Progenitor cell of endocrine pancreas (in vitro differentiated cells): Measurements from ENCODE around the gene MYL12A. TPM values are rescaled to one million over a fixed set of nuclear protein-coding genes. Genes with fewer than 3 reads are reported as not detected.

Experiments used
- DNase-seq: peaks from one replicate; pipeline ENCODE4 v3.0.0; 2021; ENCODE audit warnings: low spot score; ENCODE audit not compliant: unreplicated experiment
- H3K27ac Mint-ChIP-seq: 2 replicates; pipeline ENCODE4 v1.8.0; 2021; ENCODE audit warnings: mild to moderate bottlenecking, moderate library complexity, mixed read lengths
- H3K27me3 Mint-ChIP-seq: 2 replicates; pipeline ENCODE4 v1.8.0; 2021; ENCODE audit warnings: mixed read lengths
- H3K36me3 Mint-ChIP-seq: 2 replicates; pipeline ENCODE4 v1.8.0; 2022; ENCODE audit warnings: mixed read lengths; ENCODE audit not compliant: insufficient read depth
- H3K4me1 Mint-ChIP-seq: 2 replicates; pipeline ENCODE4 v1.8.0; 2021; ENCODE audit warnings: low read depth, mixed read lengths
- H3K4me3 Mint-ChIP-seq: 2 replicates; pipeline ENCODE4 v1.8.0; 2021; ENCODE audit warnings: low read depth, mild to moderate bottlenecking, moderate library complexity, mixed read lengths
- H3K9me3 Mint-ChIP-seq: 2 replicates; pipeline ENCODE4 v1.8.0; 2021; ENCODE audit warnings: low read depth, mixed read lengths
- total RNA-seq: library from RNA; stranded (reverse); gene quantifications from 2 replicates; pipeline ENCODE4 v1.2.1, GENCODE V29; 2021
- TF ChIP-seq, protein P1 (sequence below): fragments of 200-600 bp; sonication (generic); IDR thresholded peaks from one replicate; pipeline ENCODE4 v1.5.0; 2021; ENCODE audit warnings: antibody characterized with exemption, mild to moderate bottlenecking; ENCODE audit not compliant: unreplicated experiment

The MYL12A gene
- total RNA-seq, 1 donor from 2014 or later = 236 TPM

DNA sequence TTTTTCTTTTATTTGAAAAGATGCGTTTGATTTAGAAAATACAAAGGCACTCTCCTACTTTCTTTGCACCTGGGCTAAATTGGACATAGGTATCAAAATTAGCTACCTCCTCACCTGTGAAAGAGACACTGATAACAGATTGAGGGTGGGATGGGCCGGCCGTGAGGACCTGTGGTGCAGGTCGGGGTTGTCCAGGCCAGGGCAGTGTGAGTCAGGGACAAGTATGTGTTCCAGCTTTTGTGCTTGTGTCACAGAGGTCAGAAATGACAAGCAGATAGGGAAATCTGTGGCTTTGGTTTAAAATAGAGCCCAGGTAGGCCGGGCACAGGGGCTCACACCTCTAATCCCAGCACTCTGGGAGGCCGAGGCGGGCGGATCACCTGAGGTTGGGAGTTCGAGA lies 36.9 kb downstream of the MYL12A start:
- TF ChIP-seq, protein P1, sequence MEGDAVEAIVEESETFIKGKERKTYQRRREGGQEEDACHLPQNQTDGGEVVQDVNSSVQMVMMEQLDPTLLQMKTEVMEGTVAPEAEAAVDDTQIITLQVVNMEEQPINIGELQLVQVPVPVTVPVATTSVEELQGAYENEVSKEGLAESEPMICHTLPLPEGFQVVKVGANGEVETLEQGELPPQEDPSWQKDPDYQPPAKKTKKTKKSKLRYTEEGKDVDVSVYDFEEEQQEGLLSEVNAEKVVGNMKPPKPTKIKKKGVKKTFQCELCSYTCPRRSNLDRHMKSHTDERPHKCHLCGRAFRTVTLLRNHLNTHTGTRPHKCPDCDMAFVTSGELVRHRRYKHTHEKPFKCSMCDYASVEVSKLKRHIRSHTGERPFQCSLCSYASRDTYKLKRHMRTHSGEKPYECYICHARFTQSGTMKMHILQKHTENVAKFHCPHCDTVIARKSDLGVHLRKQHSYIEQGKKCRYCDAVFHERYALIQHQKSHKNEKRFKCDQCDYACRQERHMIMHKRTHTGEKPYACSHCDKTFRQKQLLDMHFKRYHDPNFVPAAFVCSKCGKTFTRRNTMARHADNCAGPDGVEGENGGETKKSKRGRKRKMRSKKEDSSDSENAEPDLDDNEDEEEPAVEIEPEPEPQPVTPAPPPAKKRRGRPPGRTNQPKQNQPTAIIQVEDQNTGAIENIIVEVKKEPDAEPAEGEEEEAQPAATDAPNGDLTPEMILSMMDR = no peak
- Mint-ChIP-seq H3K4me1 (peaks cover 19% of the 10 kb centered on the region), H3K36me3 (peaks cover 5% of the 10 kb centered on the region), H3K27me3 (no peaks in the 10 kb centered on the region), H3K4me3 (no peak overlapping the region), H3K9me3 (peaks cover 22% of the 10 kb centered on the region), H3K27ac (no peak overlapping the region)
- no peak for DNase-seq

DNA sequence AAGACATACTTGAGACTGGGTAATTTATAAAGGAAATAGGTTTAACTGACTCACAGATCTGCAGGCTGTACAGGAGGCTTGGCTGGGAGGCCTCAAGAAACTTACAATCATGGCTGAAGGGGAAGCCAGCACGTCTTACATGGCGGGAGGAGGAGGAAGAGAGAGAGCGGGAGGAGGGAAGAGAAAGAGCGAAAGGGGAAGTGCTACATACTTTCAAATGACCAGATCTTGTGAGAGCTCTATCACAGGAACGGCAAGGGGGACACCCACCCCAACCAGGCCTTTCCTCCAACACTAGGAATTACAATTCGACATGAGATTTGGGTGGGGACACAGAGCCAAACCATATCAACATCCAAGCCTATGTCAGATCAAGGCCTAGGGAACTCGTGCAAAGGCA lies 38.6 kb downstream of the MYL12A start:
- Mint-ChIP-seq H3K27me3 (no peaks in the 10 kb centered on the region), H3K27ac (no peak overlapping the region), H3K9me3 (peaks cover 28% of the 10 kb centered on the region), H3K36me3 (peaks cover 8% of the 10 kb centered on the region), H3K4me1 (peaks cover 19% of the 10 kb centered on the region), H3K4me3 (no peak overlapping the region)
- DNase-seq = no peak
- TF ChIP-seq, protein P1 = no peak

DNA sequence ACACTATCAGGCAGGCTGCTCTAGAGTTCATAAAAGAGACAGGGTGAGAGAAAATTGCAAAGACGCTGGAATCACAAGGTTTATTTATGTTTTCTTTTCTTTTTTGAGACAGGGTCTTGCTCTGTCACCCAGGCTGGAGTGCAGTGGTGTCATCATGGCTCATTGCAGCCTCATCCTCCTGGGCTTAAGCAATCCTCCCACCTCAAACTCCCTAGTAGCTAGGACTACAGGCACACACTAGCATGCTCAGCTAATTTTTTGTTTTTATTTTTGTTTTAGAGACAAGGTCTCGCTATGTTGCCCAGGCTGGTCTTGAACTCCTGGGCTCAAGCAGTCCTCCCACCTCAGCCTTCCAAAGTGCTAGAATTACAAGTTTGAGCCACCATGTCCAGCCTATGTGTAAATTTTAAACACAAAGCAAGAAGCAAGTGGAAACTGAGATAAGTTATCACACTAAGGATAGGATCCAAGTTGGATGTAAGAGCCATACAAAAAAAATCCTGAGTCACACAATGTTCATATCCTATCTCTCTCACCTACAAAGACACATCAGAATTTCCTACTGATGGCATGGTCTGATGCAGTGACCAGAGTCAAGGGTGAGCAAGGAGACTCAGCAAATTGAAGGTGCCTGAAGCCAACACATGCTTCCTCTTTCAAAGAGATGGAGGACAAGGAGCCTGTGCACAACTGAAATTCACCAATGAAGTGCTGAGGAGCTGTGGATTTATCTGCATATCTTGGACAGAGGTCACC lies 45.8 kb downstream of the MYL12A start:
- no peak for DNase-seq
- H3K27ac Mint-ChIP-seq = no peak overlapping the region
- peaks cover 10% of the 10 kb centered on the region for H3K4me1 Mint-ChIP-seq
- H3K27me3 Mint-ChIP-seq = no peaks in the 10 kb centered on the region
- TF ChIP-seq, protein P1 = no peak
- H3K4me3 Mint-ChIP-seq = no peak overlapping the region
- peaks cover 48% of the 10 kb centered on the region for H3K9me3 Mint-ChIP-seq
- H3K36me3 Mint-ChIP-seq = peaks cover 28% of the 10 kb centered on the region

GRCh38 chr18:3294435-3295080 lies 47.0 kb downstream of the MYL12A start:
- Mint-ChIP-seq H3K27ac (peak overlapping the region; percentile 29), H3K4me3 (peak overlapping the region; percentile 4), H3K9me3 (peaks cover 42% of the 10 kb centered on the region), H3K27me3 (no peaks in the 10 kb centered on the region), H3K4me1 (peaks cover 10% of the 10 kb centered on the region), H3K36me3 (peaks cover 26% of the 10 kb centered on the region)
- TF ChIP-seq, protein P1 = no peak
- DNase-seq = no peak

GRCh38 chr18:3297025-3297984 lies 49.7 kb downstream of the MYL12A start:
- DNase-seq = peak; percentile 88
- Mint-ChIP-seq H3K27ac (peak overlapping the region; percentile 98), H3K36me3 (peaks cover 18% of the 10 kb centered on the region), H3K27me3 (peaks cover 3% of the 10 kb centered on the region), H3K4me1 (peaks cover 10% of the 10 kb centered on the region), H3K9me3 (peaks cover 33% of the 10 kb centered on the region), H3K4me3 (peak overlapping the region; percentile 96)
- TF ChIP-seq, protein P1 = peak; percentile 94
